Urinary bladder (tissue), 4 donors: ENCODE data around the gene CPNE5. TPM values are rescaled to one million over a fixed set of nuclear protein-coding genes. Genes with fewer than 3 reads are reported as not detected.

Experiments
- DNase-seq: peaks from one replicate; pipeline ENCODE4 v3.0.0-alpha.2; 2015; ENCODE audit errors: extremely low spot score
- H3K27ac ChIP-seq: one replicate; pipeline ENCODE4 v1.5.1; 2013; ENCODE audit warnings: low read depth, mild to moderate bottlenecking, moderate library complexity
- H3K36me3 ChIP-seq: one replicate; pipeline ENCODE4 v1.6.1; 2013; ENCODE audit warnings: mild to moderate bottlenecking, moderate library complexity; ENCODE audit not compliant: insufficient read depth
- H3K4me1 ChIP-seq: one replicate; pipeline ENCODE4 v1.6.1; 2013; ENCODE audit warnings: mild to moderate bottlenecking, moderate library complexity; ENCODE audit not compliant: insufficient read depth
- H3K4me3 ChIP-seq: one replicate; pipeline ENCODE4 v1.5.1; 2013; ENCODE audit warnings: low read depth, low read length
- WGBS: extraction: QIAGEN DNeasy Blood & Tissue Kit; methylation state at CpG from one replicate; pipeline ENCODE4 v1.1.7; 2013; 5-methylcytosine and 5-hydroxymethylcytosine counted together
- polyA plus RNA-seq: library from polyadenylated mRNA; stranded (reverse); fragments of 200-250 nt; gene quantifications from one replicate; pipeline ENCODE4 v1.2.3, GENCODE V29; 2013
- total RNA-seq: library from RNA; depleted of rRNA; stranded (reverse); fragments of >200 nt; gene quantifications from one replicate; pipeline ENCODE4 v1.2.3, GENCODE V29; 2014
- donor health status: healthy with polysubstance abuse.
- donor health status: healthy.

Gene CPNE5
- total and polyA plus RNA-seq, 2 donors: 3.3 to 4.5 TPM

DNA sequence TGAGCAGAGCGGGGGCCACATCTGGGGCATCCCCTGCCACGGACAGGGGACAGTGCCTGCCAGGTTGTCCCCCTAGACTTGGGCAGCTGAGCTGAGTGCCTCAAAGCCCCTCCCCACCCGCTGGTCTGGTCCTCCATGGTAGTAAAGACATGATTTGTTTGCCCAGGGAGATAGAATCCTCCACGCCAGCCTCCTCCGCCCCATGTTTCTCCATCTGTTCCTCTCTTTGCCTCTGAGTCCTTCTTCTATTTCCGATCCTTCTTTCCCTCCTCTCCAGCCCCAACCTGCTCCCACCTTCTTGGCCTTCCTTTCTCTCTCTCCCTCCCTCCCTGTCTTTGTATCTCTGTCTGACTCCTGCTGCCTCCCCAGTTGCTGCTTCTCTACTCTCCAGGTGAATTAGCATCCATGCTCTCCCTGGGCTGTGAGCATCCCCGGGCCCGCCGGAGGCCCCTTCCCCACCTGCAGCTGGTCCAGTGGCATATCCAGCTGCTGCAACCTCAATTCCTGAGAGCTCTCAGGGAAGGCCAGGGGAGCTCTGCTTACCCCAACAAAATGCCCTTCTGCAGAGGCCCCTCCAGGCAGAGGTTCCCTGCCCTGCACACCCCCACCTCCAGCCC lies 45.8 kb downstream of the CPNE5 start:
- no peaks in the 10 kb centered on the region for H3K36me3 ChIP-seq
- no peak overlapping the region for H3K4me3 ChIP-seq
- DNase-seq: no peak
- H3K27ac ChIP-seq: no peak overlapping the region
- no peaks in the 10 kb centered on the region for H3K4me1 ChIP-seq
- 77% methylated on average over 9 of the region's 9 CpGs for WGBS

DNA sequence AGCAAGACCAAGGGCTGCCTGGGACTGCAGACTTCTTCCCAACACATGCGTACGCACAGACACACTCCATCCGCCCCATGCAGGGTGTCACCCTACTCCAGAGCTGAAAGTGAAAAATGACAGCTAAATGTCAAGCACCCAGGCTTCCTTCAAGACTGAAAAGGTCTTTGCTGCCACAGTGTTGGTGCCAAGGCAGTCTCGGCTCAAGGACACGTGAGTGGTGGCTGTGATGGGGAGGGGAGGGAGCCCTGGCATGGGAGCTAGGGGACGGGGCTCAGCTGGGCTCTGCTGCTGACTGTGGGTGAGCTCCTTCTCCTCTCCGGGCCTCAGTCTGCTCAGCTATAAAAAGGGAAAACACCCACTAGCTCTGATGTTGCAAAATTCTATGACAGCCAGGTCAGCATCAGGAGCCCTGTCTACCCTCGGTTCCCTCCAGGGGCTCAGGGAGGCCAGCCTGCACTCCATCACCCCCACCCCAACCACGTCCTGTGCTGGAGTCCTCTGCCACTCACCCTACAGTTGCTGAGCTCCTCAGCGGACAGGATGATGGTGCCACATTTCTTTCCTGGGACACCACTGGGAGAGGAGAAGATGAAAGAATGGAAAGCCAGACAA lies 47.6 kb downstream of the CPNE5 start:
- DNase-seq: no peak
- no peak overlapping the region for H3K4me3 ChIP-seq
- WGBS: 86% methylated on average over 10 of the region's 10 CpGs
- no peaks in the 10 kb centered on the region for H3K4me1 ChIP-seq
- H3K27ac ChIP-seq: no peak overlapping the region
- no peaks in the 10 kb centered on the region for H3K36me3 ChIP-seq

DNA sequence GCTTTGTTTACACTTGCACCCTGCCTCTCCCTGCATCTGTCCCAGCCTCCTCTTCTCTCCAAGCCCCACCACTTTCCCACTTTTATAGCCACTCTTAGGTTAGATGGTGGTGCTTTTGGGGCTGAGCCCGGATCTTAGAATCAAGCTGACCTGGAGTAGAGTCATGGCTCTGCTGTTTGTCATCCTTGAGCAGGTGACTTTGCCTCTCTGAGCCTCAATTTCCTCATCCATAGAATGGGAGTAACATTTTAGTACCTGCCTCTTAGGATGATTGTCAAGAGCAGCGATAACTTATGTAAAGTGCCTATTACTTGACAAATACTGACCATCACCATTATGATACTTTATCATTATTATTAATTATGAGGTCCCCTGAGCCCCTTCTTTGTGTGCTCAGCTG lies 48.2 kb downstream of the CPNE5 start:
- no peaks in the 10 kb centered on the region for H3K4me1 ChIP-seq
- DNase-seq: no peak
- H3K36me3 ChIP-seq: no peaks in the 10 kb centered on the region
- WGBS: 84% methylated on average over 2 of the region's 2 CpGs
- no peak overlapping the region for H3K4me3 ChIP-seq
- H3K27ac ChIP-seq: no peak overlapping the region

DNA sequence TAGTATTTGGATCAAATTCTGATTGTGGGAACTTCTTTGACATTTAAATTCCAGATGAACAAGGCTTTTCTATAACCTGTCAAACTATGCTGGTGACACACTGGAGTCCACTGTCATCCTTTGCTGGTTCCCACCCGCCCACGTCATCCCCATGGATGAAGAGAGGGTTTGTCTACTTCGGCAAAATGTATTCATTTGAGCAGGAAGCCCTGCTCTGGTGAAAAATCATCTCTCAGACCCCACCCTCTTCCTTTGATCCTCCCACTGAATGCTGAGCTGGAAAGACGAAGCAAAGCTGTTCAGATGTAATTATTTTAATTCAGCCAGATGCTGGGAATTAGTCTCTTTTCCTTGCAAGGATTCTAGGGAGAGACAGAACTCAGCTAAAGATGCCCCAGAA lies 50.5 kb downstream of the CPNE5 start:
- H3K4me3 ChIP-seq: no peak overlapping the region
- WGBS: 38% methylated on average over 4 of the region's 4 CpGs
- H3K36me3 ChIP-seq: no peaks in the 10 kb centered on the region
- no peak overlapping the region for H3K27ac ChIP-seq
- H3K4me1 ChIP-seq: no peaks in the 10 kb centered on the region
- no peak for DNase-seq

DNA sequence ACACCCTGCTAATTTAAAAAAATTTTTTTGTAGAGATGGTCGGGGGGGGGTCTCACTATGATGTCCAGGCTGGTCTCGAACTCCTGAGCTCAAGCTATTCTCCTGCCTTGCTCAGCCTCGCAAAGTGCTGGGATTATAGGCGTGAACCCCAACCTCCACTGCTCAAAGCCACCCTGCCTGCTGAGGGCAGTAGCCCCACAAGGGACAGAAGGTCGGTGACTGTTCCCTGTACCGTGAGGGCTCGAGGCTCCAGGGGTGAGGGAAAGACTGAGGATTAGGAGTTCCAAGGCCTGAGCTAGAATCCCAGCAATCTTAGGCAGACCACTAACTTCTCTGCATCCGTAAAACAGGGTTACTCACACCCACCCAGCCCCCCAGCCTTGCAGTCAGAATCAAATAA lies 51.1 kb downstream of the CPNE5 start:
- WGBS: 91% methylated on average over 8 of the region's 8 CpGs

DNA sequence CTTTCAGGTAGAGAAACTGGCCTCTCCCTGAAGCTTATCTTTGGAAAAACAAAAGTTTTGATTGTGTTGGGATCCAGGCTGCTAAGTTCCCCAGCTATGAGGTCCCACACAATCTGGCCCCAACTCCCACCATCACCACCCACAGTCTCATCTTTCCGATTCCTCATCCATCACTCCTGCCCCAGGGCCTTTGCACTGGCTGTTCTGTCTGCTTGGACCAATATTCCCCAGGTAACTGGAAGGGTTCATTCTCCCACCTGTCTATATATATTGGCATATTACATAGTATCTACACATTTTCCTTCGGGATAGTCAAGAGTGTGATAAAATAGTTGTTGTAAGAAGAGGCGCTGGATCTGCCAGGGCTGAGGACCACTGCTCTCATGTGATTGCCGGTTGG lies 52.0 kb downstream of the CPNE5 start:
- H3K36me3 ChIP-seq: no peaks in the 10 kb centered on the region
- no peak for DNase-seq
- H3K27ac ChIP-seq: no peak overlapping the region
- WGBS: 96% methylated on average over 4 of the region's 4 CpGs
- no peak overlapping the region for H3K4me3 ChIP-seq
- H3K4me1 ChIP-seq: no peaks in the 10 kb centered on the region

More for the DNA sequence above, 51.1 kb downstream of the CPNE5 start:
- DNase-seq: no peak
- Histone ChIP-seq H3K4me1 (no peaks in the 10 kb centered on the region), H3K36me3 (no peaks in the 10 kb centered on the region), H3K4me3 (no peak overlapping the region), H3K27ac (no peak overlapping the region)

DNA sequence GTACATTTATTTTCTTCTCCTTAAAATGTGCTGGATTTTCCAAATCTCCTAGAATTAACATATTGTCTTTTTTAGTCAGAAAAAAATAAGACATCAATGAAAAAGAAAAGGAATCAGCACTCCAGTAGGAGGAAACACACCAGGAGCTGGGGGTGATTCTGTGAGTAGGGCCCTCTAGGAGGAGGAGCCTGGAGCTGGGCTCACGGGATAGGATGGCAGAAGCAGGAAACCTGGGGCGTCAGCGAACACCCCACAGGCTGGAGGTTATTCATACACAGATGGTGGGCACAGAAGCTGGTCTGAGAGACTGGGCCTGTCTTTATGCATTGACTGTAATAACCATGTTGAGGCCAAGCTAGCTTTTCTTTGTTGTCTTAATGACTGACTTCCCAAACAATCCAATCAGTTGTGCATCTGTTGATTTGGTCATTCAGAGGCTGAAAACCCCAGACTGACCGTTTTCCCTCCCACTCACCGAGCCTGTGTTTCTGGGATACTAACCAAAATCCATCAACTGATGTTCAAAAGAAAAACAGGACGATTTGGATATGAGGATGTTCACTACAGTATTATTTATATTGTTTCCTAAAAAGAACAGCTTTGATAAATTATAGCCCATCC lies 53.1 kb downstream of the CPNE5 start:
- DNase-seq: no peak
- Histone ChIP-seq H3K4me1 (no peaks in the 10 kb centered on the region), H3K27ac (no peak overlapping the region), H3K36me3 (no peaks in the 10 kb centered on the region), H3K4me3 (no peak overlapping the region)
- WGBS: 68% methylated on average over 6 of the region's 6 CpGs

DNA sequence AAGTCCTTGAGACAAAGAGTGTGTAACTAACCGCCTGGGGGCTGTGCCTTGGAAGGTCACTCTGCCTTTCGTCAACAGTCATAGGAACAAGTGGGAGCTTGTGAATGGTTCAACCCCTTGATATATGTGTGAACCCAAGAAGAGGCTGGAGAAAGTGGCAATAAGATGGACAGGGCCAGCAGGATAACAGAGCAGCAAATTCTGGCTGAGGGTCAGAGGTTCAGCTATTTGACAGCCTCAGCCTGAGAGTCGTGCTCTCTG lies 54.9 kb downstream of the CPNE5 start:
- no peaks in the 10 kb centered on the region for H3K4me1 ChIP-seq
- H3K36me3 ChIP-seq: no peaks in the 10 kb centered on the region
- WGBS: 81% methylated on average over 3 of the region's 3 CpGs
- no peak for DNase-seq
- no peak overlapping the region for H3K27ac ChIP-seq
- no peak overlapping the region for H3K4me3 ChIP-seq

DNA sequence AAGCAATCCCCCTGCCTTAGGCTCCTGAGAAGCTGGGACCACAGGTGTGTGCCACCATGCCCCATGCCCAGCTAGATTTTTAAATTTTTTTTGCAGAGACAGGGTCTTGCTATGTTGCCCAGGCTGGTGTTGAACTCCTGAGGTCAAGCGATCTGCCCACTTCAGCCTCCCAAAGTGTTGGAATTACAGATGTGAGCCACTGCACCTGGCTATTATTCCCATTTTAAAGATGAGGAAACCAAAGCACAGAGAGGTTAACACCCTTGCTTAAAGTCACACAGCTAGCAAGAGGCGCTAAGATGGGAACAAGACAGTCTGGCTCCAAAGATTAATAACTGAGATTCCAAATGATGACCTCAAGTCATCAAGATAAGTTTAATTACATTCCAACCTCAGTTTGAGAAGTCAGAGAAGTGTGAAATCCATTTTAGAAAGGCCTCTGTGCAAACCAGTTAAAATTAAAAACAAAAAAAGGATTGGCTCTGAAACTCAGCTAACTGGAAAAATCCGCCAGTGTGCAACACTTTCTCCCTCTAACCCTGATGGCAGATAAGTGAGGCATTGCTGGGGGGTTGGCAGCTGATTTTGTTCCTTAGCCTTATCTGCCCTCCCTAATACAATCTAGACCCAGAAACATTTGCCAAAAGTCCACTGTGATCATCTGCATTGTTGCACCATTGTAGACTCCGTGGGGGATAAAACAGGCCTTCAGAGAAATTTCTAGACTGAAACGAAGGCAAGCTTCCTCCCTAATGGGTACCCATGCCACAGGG lies 55.5 kb downstream of the CPNE5 start:
- 72% methylated on average over 5 of the region's 5 CpGs for WGBS
- H3K36me3 ChIP-seq: no peaks in the 10 kb centered on the region
- no peaks in the 10 kb centered on the region for H3K4me1 ChIP-seq
- no peak for DNase-seq
- no peak overlapping the region for H3K27ac ChIP-seq
- H3K4me3 ChIP-seq: no peak overlapping the region

DNA sequence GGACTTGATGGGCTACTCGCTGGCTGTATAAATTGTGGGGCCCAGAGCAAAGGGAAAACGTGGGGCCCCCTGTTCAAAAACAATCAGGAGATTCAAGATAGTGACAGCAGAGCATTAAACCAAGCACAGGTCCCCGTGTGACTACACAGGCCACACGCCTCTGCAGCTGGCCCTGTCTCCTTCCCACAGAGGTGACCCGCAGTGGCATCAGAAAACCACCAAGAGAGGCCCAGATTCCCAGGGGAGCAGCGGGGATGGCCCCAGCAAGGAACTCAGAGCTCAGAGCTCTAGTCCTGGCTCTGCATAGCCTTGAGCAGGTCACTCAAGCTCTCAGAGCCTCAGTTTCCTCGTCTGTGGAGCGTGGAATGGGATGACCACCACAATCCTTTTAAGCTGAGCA lies 57.6 kb downstream of the CPNE5 start:
- Histone ChIP-seq H3K27ac (no peak overlapping the region), H3K4me3 (no peak overlapping the region), H3K4me1 (no peaks in the 10 kb centered on the region), H3K36me3 (no peaks in the 10 kb centered on the region)
- DNase-seq: no peak
- WGBS: 80% methylated on average over 8 of the region's 8 CpGs

DNA sequence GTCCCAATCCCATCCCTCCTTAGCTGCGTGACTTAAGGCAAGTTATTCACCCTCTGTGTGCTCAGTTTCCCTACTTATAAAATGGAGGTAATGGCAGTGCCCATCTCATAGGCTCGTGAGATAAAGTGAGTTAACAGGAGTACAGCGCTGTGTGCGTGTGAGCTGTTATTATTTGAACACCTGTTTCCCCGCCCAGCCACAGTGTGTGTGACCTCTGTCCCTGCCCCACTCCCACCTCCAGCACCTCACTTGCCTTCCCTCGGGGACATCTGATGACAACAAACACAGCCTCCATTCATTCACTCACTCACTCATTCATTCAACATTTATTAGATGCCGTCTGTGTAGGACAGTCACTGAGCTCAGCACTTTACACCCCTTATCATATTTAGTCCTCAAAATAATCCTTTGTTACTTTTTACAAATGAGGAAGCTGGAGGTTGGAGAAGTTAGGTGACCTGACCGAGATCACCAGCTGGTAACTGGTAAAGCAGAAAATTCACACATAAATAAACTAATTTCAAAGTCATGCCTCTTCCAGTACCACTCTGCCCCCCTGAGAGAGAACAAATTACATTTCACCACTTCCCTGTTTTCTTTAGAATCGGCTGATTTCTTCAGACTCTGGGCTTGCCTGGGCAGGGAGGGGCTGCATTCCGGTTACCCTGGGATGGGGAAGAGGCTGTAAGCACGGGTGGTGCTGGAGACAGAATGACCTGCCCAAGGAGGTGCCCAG lies 58.6 kb downstream of the CPNE5 start:
- 62% methylated on average over 11 of the region's 11 CpGs for WGBS
- Histone ChIP-seq H3K4me3 (no peak overlapping the region), H3K27ac (no peak overlapping the region), H3K36me3 (no peaks in the 10 kb centered on the region), H3K4me1 (no peaks in the 10 kb centered on the region)
- DNase-seq: no peak

DNA sequence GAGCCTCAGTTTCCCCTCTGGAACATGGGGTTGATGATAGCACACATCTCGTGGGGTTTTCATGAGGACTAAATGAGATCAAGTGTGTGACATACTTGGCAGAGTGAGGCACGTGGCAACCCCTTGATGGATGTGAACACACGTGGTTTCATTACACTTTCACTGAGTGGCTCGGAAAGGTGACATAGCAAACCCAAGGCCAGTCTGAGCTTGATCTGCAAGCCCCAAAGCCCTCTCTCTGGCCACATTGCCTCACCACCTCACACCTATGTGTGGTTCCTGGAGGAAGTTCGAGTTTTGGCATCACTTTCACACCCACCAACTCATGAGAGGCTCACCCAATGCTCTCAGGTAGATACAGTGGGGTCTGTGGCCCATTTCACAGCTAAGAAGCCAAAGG lies 60.0 kb downstream of the CPNE5 start:
- no peak overlapping the region for H3K4me3 ChIP-seq
- no peak overlapping the region for H3K27ac ChIP-seq
- H3K4me1 ChIP-seq: no peaks in the 10 kb centered on the region
- WGBS: 82% methylated on average over 5 of the region's 5 CpGs
- no peaks in the 10 kb centered on the region for H3K36me3 ChIP-seq
- no peak for DNase-seq

DNA sequence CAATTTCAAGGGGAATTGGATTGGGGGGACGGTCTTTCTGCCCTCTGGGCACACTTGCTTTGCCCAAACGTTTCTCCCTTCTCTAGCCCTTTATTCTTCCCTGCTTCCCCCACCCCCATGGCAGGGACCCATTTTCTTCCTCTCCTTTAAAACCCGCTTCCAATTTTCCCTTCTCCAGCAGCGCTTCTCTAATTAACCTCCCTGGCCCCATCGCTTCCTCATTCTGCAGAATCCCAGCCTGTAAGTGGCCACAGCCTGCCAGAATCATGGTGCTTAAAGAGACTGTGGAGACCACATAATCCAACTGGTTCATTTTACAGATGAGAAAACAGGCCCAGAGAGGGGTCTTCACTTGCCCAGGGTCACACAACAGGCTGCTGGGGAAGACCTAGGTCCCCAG lies 61.4 kb downstream of the CPNE5 start:
- no peaks in the 10 kb centered on the region for H3K36me3 ChIP-seq
- no peak for DNase-seq
- WGBS: 64% methylated on average over 5 of the region's 5 CpGs
- H3K27ac ChIP-seq: no peak overlapping the region
- no peak overlapping the region for H3K4me3 ChIP-seq
- no peaks in the 10 kb centered on the region for H3K4me1 ChIP-seq
